Fibroblast of skin of back (primary cell): Measurements from ENCODE around the gene ADGRG1.

Experiments
- DNase-seq: peaks from one replicate; pipeline ENCODE4 v3.0.0-alpha.2; 2013

Gene ADGRG1

DNA sequence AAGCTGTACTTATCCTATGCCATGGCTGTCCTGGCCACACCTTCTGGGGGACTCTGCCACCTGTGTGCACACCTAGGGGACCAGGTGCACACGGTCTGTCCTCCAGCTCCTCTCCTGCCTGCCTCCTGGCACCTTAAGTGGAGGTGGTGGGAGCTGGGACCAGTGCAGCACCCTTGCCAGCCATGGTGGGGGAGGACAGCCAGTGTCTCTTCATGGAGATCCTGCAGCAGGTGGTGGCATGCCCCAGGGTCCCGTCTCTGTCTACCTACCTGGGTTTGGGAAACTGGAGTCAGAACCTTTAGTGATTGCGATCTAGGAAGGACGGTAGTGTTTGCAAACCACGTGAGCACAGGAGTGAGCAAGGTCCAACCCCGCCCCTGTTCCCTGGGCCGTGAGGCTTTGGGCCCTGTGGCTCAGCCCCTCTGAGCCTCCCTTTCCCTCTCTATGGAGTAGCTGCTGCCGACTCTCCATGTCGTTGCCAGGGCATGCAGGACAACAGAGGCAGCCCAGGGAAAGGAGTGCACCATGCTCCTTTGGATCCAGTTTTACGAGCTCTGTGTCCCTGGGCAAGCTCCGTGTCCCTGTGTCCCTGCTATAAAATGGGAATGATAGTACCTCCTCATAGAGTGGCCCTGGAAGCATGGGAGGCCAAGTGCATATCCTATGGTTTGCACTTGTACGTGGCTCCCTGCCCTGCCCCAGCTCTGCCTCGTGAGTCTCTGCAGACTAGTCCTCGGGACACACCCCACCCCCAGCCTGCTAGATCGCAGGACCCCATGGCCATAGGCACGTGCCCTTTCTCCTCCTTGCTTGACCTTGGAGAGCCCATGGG, 7.1 kb downstream of the ADGRG1 start:
- no peak for DNase-seq

DNA sequence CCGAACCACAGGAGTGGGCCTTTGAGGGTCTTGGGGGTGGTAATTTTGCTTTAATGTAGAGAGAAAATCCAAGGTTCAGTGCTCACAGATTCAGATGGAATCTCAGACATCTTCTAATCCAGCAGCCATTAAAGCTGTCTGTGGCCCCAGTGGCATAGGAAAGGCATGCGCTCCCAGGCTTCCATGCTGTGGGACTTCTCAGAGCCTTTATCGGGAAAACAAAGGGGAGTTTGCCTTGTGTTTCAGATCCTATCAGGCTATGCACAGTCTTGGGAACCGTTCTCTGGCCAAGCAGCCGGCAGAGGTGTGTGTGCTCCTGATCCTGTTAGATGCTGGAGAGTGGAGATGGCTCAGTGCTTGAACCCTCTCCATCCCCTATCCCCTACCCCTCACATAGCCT, 7.8 kb downstream of the ADGRG1 start:
- no peak for DNase-seq

DNA sequence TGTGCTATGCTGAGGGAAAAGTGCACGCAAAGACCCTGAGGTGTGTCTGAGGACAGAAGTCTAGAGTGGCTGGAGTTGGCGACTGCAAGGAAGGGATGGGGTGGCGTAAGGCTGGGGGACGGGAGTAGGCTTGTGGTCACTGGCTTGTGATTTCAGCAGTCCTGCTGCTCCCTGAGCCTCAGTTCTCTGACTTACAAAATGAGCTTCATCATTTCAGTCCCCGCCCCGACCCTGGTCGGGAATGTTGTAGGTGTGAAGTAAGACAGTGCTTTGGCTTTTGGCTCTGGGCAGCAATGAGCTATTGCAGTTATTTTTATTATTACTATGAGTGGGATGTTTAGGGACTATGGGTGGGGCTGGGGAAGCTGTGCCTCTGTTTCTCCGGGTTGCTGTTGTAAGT, 8.6 kb downstream of the ADGRG1 start:
- DNase-seq: no peak

DNA sequence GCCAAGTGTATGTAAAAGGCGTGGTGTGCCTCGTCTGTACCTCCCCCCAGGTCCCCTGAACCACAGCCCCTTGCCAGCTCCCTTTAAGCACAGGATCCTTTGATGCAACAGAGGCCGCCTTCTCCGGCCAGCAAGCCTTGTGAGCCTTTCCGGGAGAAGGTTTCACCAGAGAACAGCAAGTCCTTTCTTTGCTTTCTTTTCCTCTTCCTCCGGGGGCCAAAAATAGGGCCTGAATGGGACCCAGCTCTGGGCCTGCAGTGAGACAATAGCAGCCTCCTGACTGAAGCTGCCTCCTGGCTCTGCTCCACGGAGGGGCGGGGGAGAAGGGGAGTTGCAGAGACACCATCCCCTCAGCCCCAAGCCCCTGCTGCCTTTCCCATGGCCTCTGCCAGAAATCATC, 9.0 kb downstream of the ADGRG1 start:
- no peak for DNase-seq

DNA sequence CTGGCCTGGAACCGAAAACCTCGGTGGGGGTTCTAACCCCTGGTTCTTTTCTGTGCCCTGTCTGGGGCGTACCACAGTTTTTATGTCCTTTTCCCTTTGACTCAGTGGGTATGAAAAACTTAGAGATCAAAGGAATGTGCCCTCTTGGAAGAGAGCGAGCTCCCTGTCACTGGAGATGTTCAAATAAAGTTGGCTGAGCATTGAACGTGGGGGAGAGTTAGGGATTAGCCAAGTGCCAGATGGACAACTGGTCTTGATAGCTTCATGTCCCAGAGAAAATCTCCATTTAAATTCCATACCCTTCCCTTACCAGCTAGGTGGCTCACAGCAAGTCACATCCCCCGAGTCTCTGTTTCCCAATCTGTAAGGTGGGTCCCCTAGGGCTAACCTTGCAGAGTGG, 9.5 kb downstream of the ADGRG1 start:
- no peak for DNase-seq

DNA sequence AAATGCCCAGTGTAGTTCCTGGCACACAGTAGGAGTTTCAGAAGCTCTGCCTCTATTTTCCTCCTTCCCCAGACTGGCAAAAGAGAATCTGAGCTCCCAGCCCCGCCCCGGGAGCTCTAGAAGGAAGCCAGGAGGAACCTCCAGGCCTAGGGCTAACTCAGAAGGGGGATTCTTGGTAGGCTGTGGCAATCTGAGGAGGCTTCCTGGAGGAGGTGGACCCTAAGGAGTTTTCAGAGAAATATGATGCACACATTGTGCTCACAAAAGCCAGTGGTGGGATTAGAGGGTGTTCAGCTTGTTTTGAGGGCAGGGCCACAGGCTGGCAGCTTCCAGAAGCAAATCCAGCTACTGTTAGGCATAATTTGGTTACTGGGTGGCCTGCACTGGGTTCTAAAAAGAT, 10.0 kb downstream of the ADGRG1 start:
- no peak for DNase-seq

DNA sequence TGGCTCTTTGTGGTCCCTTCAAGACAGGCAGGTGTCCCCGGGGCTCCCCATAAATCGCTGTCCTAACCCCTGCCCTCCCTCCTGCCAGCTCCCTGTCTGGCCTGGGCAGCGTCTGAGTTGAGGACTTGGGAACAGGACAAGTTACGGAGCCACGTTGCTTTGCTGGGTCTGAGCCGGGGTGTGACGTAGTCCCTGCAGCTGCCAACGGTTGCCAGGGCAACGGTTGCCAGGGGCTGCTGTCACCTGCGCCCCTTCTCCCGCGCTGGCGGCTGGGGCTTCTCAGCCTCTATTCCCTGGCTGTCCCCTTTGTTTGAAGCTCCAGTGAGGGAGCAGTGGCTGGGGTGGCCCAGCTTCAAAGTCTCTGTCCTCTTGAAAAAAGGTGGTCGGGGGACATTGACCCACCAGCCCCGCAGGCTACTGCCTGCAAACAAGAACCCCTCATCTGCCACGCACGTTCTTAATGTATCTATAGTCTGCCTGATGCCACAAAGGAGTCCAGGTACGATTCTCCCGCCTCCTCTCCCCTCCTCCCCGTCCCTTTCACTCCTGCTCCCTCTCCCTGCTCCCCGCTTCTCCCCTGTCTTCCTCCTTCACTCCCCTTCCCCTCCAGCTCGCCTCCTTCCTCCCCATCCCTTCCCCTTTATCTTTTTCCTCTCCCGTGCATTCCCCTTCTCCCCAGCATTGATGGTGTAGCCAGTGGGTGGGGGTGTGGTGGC, 10.9 kb downstream of the ADGRG1 start:
- DNase-seq: no peak

DNA sequence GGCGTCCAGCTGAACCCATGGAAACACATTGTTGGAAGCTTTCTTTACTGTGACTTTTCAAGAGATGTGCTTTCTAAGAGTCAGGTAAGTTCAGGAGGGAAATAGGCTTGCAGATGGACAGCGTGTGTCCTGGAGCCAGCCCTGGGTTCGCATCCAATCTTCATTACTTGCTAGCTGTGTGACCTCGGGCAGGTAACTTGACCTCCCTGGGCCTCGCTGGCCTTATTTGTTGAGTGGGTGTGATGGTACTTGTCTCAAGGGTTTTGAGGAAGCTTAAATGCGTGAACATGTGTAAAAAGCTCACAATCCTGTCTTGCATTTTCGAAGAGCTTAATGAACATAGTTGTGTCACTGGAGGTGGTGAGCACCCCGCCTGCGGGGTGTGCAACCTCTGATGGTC, 11.8 kb downstream of the ADGRG1 start:
- no peak for DNase-seq

DNA sequence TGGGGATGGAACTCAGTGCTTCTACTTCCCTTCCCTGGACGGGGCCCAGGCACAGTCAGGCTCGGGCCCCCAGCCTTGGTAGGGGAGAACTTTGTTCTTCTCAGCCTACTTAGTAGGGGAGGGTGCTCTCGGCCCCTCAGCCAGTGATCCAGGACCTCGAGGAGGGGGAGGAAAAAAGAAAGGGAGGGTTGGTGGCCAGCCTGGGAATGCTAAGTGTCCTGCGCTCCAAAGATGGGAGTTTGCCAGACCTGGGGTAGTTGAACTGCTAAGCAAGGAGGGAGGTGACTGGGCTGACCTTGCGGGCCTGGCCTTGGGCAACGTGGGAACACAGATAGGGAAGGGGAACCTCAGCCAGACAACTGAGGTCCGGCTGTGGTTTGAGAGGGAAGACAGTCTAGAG, 12.2 kb downstream of the ADGRG1 start:
- DNase-seq: no peak

DNA sequence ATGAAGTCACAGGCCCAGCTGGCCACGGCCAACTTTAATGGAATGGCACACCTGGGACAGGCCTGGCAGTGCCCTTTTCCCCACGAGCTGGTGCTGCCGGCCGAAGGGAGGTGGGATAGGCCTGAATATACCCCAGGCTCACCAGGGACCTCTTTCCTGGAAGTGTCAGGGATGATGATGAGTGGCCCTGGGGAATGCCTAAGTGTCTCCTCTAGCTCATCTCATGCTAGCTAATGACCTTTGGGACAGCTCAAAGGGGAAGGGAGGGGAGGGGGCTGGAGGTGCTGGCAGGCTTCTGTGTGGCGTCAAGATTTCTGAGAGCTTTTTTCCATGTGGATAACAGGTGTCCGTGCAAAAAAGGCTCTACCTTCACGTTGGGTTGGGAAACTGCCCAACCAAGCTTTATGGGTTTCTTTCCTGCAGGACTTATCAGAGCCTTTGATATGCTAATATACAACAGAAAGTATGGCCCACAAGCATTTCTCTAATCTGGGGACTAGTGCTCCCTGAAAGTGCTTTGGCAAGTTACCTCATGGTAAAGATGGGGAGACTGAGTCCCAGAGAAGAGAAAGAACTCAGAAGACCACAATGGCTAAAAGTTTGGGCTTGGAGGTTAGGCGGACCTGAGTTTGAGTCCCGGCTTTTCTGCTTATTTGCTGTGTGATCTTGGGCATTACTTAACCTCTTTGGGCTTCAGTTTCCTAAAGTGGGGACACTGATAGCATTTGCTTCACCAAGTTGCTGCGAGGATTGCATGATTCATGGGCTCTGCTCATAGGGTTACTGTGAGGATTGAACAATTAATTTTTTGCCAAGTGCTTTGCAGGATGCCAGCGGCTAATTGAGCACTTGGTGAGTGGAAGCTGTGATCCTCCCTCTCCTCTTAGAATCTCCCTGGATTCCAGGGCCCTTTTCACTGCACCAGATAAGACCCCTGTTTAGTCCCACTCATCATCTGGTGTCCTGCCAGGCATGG, 14.0 kb downstream of the ADGRG1 start:
- no peak for DNase-seq

DNA sequence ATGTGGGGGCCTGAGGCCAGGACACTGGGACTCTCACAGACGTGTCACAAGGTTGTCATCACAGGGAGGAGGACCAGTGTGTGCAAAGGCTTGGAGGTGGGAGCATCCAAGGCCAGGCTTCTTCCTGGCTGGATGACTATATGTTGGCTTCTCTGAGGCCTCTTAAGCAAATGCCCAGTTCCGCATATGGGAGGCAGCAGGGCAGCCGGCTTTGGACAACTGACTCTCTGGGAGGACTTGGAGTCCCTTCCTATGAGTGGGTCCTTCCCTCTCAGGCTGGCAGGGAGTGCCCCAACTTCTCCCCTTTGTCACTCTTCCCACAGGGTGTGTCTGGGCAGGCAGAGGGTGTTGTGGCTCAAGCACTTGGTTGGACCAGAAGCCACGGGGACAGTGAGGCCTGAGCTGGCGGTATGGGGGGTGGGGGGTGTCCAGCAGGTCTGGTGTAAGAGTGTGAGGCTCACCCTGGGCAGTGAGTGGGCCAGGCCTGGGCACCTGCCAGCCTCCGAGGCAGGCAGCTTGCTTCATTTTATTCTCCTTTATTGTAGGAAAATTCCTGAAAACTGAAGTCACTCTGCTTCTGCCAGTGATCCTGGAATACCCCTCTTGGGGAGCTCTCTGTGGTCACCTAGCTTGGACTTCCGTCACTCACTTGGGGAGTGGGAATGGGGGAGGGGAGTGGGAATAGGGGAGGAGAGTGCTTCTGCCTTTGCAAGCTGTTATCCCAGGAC, 14.9 kb downstream of the ADGRG1 start:
- DNase-seq: peak; percentile 64

DNA sequence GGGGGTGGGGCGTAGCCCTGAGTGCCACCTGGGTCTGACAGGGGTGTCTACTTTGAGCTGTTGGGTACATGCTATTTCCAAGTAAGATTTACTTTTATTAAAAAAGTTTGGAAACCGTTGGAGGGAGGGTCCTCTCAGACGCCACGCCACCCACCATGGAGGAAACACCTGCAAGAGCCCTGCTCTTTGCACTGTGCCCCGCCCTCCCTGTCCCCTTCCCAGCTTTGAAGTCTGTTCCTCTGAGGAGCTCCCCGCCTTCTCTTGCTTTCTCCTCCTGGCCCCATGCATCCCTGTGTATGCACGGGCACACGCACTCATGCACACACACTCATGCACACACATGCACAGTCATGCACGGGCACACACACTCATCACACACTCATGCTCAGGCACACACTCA, 15.5 kb downstream of the ADGRG1 start:
- no peak for DNase-seq

DNA sequence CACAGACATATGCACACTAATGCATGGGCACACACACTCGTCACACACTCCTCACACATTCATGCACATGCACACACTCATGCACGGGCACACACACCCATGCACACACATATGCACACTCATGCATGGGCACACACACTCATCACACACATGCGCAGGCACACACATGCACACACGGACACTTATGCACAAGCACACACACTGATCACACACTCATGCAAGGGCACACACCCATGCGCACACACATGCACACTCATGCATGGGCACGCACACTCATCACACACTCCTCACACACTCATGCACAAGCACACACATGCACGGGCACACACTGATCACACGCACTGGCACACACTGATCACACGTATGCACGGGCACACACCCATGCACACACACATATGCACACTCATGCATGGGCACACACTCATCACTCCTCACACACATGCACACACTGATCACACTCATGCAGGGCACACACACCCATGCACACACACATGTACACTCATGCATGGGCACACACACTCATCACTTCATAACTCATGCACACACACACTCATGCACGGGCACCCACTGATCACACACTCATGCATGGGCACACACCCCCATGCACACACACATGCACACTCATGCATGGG, 16.1 kb downstream of the ADGRG1 start:
- no peak for DNase-seq

DNA sequence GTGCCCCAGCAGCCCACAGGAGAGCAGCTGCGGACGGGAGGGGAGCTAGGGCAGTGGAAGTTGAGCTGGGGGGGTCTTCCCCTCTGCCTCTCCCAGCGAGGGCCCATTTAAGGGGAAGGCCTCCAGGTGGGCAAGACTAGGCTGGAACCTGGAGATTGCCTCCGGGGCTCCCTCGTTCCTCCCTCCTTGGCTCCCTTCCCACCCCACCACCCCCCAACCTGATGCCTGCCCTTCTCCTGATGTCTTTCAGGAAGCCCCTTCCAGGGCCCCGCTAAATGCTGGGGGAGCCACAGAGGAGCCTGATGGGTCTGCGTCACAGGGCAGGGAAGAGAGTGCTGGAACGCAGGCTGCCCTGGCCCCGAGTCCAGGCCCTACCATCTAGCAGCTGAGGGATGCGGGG, 16.7 kb downstream of the ADGRG1 start:
- no peak for DNase-seq

DNA sequence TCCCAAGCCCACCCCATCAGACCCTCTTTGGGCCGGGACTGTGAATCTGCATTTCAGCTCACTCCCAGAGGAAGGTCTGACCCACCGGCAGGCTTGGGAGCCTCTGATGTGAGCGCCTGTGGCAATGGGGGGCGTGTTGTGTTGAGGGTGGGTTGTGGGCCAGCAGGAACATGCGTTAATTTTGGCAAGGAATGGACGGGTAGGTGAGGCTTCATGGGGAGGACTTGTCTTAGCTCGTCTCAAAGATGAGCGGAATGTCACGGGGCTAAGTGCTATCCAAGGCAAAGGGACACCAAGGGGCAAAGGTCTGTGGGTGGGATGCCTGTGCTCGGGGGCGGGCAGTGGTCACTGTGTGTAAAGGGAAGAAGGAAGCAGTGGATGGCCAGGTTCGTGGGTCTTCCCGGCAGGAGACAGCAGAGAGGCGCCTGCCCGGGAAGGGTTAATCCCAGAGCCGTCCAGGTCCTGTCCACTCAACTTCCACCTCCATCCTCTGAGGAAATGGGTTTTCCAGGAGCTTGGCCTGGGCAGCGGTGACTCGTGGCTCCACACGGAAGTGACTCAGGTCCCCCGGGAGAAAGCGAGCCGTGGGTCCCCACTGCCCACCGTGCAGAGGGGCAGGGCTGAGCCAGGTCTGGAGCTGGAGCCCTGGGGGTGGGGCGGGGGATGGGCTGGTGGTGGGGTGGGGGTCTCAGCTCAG, 17.4 kb downstream of the ADGRG1 start:
- peak; percentile 72 for DNase-seq

DNA sequence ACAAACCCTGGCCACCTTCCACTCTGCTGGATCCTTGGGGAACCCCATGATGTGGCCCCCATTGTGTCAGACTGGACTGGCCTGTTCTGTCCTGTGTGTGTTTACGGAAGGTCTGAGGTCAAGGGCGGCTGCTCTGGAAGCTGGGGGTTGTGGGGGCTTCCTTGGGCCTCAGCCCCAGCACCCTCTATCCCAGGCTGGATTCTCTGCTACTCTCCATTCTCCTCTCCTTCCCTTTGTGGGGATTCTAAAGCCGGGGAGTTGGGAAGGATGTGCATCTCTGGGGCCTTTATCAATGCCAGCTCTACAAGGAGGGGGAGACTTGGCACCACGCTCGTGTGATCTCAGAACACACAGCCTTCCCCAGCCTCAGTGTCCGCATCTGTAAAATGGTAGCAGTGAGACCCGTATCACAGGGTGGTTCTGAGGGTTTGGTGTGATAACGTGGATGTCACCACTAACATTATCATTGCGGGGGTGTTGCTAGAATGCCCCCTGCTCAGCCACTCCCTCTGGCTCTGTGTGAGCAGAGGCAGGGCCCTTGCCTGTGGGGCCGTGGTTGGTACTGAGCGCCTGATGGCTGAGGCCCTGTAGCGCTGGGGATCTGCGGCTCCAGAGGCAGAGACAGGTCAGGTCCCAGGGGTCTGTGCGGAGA, 18.1 kb downstream of the ADGRG1 start:
- no peak for DNase-seq

DNA sequence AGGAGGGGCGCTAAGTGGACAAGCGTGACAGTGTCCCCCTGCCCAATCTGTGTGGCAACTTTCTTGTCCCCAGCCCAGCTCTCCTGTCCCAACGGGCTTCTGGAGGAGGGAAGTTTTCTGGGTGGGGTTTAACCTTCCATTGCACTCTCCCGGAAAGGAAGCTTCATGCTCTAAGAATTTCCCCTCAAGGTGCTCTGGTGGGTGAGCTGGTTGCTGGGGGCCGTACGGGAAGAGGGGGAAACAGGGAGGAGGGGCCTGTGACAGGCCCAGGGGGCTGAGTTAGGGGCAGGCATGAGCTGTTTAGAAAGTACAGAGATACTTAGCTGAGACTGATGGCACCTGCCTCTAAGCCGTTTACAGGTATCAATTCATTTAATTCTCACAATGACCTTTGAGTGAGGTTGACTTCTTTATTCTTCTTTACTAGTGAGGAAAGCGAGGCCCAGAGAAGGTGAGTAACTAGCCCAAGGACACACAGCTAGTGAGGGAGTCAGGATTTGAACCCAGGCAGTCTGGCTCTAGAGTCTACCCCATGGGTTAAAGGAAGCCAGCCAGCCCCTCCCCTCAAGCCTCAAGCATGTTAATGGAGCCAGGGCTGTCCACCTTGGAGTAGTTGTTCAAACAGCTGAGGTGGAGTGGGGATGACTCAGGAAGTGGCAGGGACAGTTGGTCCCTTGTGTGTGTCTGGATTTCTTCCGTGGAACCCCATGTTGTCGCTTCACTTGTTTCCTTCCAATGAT, 18.9 kb downstream of the ADGRG1 start:
- peak; percentile 29 for DNase-seq

DNA sequence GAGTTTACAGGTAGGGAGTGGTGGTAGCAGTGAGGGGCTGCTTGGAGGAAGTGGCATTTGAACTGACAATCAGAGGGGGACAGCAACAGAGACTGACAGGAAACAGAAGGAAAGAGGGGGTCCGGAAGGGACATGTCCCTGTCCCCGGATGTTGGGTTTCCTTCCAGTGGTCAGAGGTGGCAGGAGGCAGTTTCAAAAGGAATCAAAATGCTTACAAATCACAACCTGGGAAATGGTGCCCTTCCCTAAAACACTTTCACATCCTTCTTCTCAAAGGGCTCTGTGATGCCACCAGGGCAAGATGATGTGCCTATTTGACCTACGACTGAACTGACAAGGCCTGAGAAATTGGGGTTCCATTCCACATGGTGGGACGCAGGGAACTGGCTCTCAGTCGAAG, 19.7 kb downstream of the ADGRG1 start:
- no peak for DNase-seq

DNA sequence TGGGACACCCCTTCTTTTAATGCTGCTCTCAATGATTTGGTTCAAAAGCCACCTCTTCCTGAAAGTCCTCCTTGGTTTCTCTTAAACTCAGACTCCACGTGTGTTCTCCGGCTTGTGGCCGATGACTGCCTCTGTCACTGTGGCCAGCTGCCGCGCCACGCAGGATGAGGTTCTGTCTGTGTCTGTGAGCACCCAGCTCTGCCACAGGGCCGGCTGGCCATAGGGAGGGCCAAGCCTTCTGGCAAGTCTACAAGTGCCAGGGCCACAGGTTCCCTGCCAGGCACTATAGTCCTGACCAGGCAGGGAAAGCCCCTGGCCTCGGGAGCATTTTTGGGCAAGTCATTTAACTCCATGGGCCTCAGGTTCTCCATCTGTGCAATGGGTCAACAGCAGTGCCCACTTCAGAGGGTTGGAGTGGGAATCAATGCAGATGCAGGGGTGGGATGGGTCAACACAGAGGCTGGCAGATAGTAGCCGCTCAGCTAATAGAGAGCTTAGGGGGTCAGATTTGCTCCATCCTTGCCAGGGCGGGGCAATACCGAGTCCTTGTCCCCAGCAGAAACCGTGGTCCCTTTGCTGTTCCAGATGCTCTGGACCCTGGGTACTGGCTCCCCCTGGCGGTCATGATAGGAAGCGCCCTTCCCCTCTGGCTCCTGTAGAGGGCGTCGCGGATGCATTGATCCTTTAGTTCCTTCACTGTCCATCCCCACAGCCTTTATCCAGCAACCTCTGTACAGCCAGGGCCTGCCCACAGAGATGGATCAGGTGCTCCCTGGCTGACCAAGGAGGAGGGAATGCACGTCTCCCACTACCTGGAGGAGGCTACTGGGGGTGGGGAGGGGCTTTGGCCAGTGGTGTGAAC, 20.4 kb downstream of the ADGRG1 start:
- peak; percentile 72 for DNase-seq
